ENCODE measurements around the gene WSCD2. TPM values are rescaled to one million over a fixed set of nuclear protein-coding genes. Genes with fewer than 3 reads are reported as not detected.

The WSCD2 gene
- total RNA-seq, 2 donors from 2014 or later: 0.15 to 0.74 TPM

DNA sequence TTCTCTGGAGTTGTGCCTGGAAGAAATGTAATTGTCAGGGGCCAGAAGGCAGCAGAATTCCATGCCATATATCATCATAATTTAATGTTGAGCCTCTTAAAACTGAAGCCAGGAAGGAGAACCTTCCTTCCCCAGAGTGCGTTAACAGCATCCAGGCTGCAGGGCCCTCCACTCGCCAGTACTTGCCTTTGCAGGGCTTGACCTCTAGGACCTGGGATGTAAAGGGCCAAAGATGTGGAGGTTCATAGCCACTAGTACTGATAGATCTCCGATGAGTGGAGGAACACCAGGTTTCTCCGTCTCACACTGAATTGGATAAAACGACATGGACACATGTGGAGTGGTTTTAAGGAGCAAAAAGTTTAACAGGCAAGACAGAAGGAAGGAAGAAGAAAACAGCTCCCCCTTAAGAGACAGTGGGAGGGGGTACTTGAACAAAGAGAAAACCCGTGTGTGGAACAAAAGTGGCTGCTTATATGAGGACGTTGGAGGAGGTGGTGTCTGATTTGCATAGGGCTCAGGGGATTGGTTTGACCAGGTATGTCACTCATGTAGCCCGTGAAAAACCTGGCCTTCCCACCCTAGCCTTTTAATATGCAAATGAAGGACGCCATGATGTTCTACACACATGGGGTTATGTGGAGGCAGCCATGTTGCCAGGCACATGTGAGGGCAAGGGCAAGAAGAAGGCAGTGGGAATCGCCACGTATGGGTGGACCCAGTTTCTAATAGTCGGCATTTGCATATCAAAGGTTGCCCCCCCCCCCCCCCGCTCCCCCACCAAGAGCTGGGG is 38.8 kb upstream of the WSCD2 start:
- no peaks in the 10 kb centered on the region for H3K4me1 ChIP-seq
- DNase-seq: no peak
- no peak overlapping the region for H3K4me3 ChIP-seq
- TF ChIP-seq, protein P1, sequence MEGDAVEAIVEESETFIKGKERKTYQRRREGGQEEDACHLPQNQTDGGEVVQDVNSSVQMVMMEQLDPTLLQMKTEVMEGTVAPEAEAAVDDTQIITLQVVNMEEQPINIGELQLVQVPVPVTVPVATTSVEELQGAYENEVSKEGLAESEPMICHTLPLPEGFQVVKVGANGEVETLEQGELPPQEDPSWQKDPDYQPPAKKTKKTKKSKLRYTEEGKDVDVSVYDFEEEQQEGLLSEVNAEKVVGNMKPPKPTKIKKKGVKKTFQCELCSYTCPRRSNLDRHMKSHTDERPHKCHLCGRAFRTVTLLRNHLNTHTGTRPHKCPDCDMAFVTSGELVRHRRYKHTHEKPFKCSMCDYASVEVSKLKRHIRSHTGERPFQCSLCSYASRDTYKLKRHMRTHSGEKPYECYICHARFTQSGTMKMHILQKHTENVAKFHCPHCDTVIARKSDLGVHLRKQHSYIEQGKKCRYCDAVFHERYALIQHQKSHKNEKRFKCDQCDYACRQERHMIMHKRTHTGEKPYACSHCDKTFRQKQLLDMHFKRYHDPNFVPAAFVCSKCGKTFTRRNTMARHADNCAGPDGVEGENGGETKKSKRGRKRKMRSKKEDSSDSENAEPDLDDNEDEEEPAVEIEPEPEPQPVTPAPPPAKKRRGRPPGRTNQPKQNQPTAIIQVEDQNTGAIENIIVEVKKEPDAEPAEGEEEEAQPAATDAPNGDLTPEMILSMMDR (IDR thresholded peaks at IDR 0.05): no peak
- H3K27ac ChIP-seq: no peak overlapping the region
- H3K9me3 ChIP-seq: no peaks in the 10 kb centered on the region
- no peak overlapping the region for H3K9ac ChIP-seq (ENCODE audit: low read depth in 2 of 2, low read length in 2 of 2)
- intact Hi-C loops (cut with DNase I): no loop called here
- H3K27me3 ChIP-seq: no peaks in the 10 kb centered on the region
- no peaks in the 10 kb centered on the region for H3K36me3 ChIP-seq

DNA sequence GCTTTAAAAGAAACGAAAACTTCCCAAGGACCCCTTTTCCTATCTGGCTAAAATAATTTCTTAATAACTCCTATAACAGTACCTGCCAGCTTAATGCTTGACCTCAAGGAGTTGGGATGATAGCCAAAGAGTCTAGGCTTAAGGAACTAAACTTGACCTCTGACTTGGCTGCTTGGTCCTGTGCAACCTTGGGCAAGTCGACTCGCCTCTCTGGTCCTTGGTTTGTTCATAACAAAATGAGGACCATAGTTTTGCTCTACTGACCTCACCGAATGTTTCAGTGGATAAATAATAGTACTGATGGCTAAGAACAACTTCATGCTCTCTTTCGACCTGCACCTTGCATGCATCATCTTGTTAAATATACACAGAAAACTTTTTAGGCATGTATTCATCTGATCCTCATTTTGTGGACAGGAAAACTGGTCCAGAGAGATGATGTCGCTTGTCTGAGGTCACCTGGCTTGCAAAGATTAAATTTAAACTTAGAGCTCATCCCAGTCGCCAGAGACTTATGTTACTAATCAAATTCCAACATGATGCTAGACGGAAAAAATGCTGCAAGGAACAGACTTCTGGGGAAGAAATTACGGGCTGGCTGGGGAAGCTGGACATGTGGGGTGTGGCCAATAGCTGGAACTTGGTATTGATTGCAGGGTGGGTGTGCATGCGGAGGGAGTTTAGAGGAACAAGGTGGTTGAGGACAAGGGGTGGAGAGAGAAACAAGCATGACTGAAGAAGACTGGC is 38.0 kb upstream of the WSCD2 start:
- TF ChIP-seq, protein P1 (IDR thresholded peaks at IDR 0.05): no peak
- Histone ChIP-seq H3K27ac (no peak overlapping the region), H3K9ac (ENCODE audit: low read depth in 2 of 2, low read length in 2 of 2) (no peak overlapping the region), H3K27me3 (no peaks in the 10 kb centered on the region), H3K4me3 (no peak overlapping the region), H3K4me1 (no peaks in the 10 kb centered on the region), H3K9me3 (no peaks in the 10 kb centered on the region), H3K36me3 (no peaks in the 10 kb centered on the region)
- intact Hi-C loops (cut with DNase I): no loop called here
- no peak for DNase-seq

DNA sequence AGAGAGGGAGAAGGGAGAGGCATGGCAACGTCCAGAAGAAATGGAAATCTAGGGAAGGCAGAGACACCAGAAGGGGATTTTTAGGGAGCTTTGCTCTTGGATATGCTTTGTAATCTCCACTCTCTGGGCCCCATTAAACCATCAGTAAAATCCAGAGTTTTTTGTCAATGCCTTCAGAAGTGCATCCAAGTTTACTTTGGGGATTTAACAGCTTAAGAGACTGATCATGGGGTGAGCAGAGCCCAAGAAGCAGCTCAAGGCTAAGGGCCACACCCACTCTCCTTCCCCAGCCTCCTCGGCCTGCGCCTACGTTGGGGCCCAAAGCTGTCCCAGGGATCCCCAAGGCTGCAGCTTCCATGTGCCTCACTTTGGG is 37.4 kb upstream of the WSCD2 start:
- H3K36me3 ChIP-seq: no peaks in the 10 kb centered on the region
- intact Hi-C loops (cut with DNase I): no loop called here
- no peak overlapping the region for H3K4me3 ChIP-seq
- no peaks in the 10 kb centered on the region for H3K4me1 ChIP-seq
- H3K9me3 ChIP-seq: no peaks in the 10 kb centered on the region
- H3K9ac ChIP-seq (ENCODE audit: low read depth in 2 of 2, low read length in 2 of 2): no peak overlapping the region
- H3K27me3 ChIP-seq: no peaks in the 10 kb centered on the region
- TF ChIP-seq, protein P1 (IDR thresholded peaks at IDR 0.05): no peak
- no peak for DNase-seq
- no peak overlapping the region for H3K27ac ChIP-seq

DNA sequence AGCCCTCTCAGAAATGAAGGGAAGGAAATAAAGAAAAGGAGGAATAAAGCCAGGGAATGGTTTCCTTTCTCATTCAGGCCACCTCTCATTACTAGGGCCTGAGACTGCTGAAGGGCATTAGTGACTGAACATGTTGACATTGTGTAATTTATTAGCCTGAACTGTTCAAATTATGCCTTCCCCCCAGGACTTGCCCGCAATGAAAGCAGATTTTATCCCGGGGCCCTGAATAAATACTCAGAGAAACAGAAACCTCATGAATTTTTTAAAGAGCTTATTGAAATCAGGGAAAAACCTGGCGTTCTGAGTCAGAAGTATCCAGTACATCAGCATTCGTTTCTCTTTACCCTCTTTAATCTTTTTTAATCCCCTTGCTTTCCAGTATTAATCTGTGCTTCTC is 35.9 kb upstream of the WSCD2 start:
- intact Hi-C loops (cut with DNase I): no loop called here
- H3K9me3 ChIP-seq: no peaks in the 10 kb centered on the region
- no peak overlapping the region for H3K4me3 ChIP-seq
- no peak for DNase-seq
- no peak overlapping the region for H3K27ac ChIP-seq
- TF ChIP-seq, protein P1 (IDR thresholded peaks at IDR 0.05): no peak
- H3K27me3 ChIP-seq: no peaks in the 10 kb centered on the region
- H3K4me1 ChIP-seq: no peaks in the 10 kb centered on the region
- H3K9ac ChIP-seq (ENCODE audit: low read depth in 2 of 2, low read length in 2 of 2): no peak overlapping the region
- H3K36me3 ChIP-seq: no peaks in the 10 kb centered on the region

DNA sequence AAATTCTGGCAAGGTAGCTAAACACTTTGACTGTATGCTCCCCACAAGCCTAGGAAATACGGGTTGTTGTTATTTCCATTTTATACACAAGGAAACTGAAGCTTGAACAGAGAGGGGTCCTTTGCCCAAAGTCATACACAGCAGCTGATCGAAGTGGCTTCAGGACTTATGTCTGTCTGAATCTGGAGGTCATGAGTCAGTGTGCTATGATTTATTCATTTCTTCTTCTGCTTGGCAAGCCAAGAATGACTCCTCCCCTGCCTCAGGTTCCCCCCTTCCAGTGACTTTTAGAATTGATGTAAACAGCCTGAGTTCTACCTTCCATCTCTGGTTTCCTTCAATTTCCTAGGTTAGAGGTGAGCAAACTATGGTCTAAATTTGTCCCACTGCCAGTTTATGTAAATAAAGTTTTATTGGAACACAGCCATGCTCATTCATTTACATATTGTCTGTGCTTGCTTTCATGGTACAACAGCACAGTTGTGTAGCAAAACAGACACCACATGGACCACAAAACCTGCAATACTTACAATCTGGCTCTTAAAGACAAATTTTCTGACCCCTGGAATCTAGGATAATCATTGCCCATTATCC is 34.9 kb upstream of the WSCD2 start:
- Histone ChIP-seq H3K27ac (no peak overlapping the region), H3K9ac (ENCODE audit: low read depth in 2 of 2, low read length in 2 of 2) (no peak overlapping the region), H3K36me3 (no peaks in the 10 kb centered on the region), H3K4me3 (no peak overlapping the region), H3K9me3 (no peaks in the 10 kb centered on the region), H3K27me3 (no peaks in the 10 kb centered on the region), H3K4me1 (no peaks in the 10 kb centered on the region)
- intact Hi-C loops (cut with DNase I): no loop called here
- DNase-seq: no peak
- TF ChIP-seq, protein P1 (IDR thresholded peaks at IDR 0.05): no peak

Data from colonic mucosa (tissue), 4 donors.